NCI-H146 (cell line): ENCODE results near the gene ATP6V1E1.
"Not testable (repeated sequence)": the region's sequence is repeated elsewhere in the genome, so short reads cannot be mapped to it uniquely, and the experiment has no call there.

ENCODE experiments used
- DNase-seq: peaks from one replicate; lab custom pipeline; 2025; lab: John Stamatoyannopoulos, UW

Gene ATP6V1E1

GRCh38 chr22:17581056-17581455, 47.5 kb downstream of the ATP6V1E1 start:
- DNase-seq = no peak

- DNase-seq = no peak
Measured at GRCh38 chr22:17580441-17581031, 48.0 kb downstream of the ATP6V1E1 start.

- DNase-seq = no peak
Measured at GRCh38 chr22:17579535-17579981, 49.0 kb downstream of the ATP6V1E1 start.

DNA sequence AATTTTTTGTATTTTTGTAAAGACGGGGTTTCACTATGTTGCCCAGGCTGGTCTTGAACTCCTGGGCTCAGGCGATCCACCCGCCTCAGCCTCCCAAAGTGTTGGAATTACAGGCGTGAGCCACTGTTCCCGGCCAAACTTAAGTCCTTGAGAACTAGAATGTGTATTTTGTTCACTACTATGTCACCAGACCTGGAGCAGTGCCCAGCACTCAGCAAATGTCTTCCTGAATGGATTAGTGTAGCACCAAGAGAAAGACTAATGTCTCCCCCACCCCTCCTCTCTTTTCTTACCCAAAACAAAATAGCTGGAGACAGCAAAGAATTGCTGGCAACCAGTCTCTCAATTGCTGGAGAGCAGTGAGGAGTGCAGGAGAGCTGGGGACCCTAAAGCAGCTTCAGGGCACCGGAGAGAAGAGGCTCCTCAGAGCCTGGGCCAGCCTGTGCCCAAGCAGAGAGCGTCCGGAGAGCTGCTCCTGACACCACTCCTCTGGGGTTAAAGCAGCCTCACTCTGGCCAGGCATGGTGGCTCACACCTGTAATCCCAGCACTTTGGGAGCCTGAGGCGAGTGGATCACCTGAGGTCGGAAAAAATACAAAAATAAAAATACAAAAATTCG, 50.3 kb downstream of the ATP6V1E1 start:
- DNase-seq = no peak

- no peak for DNase-seq
Measured at GRCh38 chr22:17576470-17576869, 52.1 kb downstream of the ATP6V1E1 start.

DNA sequence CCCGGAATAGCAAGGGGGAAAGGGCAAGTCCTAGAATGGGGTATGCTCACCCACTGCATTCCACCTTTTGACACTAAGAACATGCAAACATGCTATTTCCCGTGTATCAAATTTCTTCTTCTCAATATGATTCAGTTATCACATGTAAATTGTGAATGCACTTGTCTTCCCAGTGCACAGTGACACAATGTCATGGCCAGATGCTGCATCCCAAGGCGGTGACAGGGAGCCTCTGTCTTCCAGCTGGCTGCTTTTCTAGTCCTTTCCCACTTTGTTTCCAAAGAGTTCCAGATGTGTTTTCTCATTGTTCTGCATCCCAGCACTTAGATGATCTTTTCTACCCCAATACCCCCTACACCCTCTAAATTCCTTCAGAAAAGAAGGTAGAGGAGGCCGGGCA, 52.9 kb downstream of the ATP6V1E1 start:
- DNase-seq = no peak

DNA sequence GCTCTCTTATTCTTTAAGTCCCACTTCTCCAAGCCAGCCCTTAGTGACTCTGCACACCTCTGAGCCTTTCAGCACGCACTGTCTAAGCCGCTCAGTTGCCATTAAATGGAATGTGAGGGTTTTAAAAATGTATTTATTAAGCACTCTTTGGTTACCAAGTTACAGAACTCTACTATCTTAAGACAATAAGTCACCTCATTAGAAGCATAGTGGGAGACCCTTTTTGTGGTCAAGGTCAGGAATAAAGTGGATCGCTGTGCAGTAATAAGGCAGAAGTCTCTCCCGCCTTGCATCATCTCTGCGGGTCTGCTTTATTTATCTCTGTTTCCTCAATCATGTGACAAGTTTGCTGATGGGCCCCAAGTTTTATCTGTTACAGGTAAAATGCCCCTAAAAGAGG, 53.4 kb downstream of the ATP6V1E1 start:
- DNase-seq = no peak

GRCh38 chr22:17570851-17571631, 57.5 kb downstream of the ATP6V1E1 start:
- DNase-seq = no peak

DNA sequence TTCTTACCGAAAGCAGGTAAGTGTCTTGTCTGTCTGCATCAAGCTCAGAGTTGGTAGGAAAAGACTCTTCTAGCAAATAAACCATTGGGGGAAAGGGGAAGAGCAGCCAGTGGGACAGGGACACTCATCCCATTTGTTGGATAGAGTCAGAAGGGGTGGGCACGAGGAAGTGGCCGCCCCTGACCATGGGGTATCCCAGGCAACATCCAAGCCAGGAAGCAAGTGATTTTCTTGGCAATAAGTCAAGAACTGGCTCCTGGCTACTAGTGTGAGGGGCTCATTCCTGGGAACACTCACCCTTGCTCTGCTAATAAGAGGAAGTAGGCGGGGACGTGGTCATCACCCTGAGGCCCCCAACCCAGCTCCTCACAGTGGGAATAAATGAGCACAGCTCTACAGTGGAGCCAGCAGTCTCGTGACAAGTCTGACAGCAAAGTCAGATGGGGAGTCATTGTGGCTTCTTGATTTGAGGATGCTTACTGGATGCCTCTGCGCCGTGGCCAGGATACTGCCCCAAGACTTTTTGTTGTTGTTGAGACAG, 58.5 kb downstream of the ATP6V1E1 start:
- peak; percentile 4 for DNase-seq

- DNase-seq = no peak
Measured at GRCh38 chr22:17566776-17567175, 61.8 kb downstream of the ATP6V1E1 start.

DNA sequence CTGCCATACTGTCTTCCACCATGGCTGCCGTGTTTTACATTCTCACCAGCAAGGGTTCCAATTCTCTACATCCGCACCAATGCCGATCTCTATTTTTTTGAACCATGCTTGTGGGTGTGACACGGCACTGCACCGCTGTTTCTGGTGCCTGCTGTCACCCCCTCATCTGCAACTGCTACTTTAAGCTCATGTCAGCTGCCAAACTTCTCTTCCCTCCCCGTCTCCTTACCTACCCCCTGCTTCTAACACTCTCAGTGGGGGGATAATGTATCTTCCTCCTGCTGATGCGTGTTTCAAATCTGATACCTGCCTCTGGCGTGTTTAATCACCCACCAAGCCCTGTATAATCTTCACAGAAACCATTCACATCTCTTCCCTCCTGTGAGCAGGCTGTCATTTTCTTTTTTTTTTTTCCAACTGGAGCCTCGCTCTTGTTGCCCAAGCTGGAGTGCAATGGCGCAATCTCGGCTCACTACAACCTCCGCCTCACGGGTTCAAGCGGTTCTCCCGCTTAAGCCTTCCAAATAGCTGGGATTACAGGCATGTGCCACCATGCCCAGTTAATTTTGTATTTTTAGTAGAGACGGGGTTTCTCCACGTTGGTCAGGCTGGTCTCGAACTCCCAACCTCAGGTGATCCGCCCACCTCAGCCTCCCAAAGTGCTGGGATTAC, 62.4 kb downstream of the ATP6V1E1 start:
- not testable (repeated sequence) for DNase-seq

GRCh38 chr22:17563936-17564391, 64.6 kb downstream of the ATP6V1E1 start:
- no peak for DNase-seq

DNA sequence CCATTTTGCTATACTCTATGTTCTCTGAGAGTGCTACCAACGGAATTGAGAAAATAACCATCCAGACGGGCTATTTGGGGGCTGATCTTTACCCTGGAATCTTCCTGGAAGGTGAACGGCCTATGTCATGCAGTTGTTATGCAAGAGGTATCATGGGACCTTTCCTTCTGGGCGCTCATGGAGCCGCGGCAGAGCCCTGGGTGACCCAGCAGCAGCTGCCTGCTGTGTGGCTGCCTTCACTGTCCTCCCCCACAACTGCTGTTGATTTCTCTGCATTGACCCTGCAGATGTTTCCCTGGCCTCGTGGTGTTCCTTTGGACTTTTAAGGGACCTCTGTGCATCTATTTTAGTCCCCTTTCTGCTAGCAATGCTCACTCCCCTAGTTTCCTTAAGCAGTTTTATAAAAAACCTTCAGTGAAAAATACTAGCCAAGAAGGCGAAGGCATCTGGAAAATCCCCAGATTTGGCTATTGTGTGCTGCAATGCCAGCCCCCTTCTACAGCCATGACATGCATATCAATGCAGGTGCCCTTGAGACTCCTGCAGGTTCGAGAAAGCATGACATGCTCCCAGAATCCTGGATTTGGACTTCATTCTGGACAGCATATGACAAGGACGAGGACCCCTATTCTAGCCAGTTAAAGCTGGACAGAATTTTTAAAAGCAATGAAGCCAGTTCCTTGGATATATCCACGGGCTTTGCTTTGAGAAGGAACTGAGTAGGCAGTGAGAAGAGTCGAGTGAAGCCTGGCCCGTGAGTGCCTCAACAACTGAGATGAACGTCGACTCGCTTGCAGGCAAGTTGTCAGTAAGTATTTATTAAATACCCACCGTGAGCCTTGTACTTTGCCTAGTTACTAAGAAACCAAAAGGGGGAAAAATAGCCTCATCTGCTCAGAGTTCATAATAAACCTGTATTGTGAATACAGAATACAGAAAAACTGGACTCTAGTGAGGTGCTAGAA, 65.4 kb downstream of the ATP6V1E1 start, which contains the start of gene SLC25A18:
Gene SLC25A18 (plus strand): TSS at position 593 of the 965 bp plus-strand sequence. CDS start 16,447 bp downstream, outside the sequence.
- DNase-seq = no peak

DNA sequence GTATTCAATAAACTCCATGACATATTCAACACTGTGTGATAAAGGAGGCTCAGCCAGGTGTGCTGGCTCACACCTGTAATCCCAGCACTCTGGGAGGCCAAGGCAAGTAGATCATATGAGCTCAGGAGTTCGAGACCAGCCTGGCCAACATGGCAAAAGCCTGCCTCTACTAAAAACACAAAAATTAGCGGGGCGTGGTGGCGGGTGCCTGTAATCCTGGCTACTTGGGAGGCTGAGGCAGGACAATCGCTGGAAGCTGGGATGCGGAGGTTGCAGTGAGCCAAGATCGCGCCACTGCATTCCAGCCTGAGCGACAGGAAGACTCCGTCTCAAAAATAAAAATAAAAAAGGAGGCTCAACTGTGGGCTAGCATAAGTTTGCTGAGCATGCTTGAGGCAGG, 69.4 kb downstream of the ATP6V1E1 start:
- DNase-seq = no peak

GRCh38 chr22:17554814-17555213, 73.7 kb downstream of the ATP6V1E1 start:
- DNase-seq = no peak

GRCh38 chr22:17552737-17553136, 75.8 kb downstream of the ATP6V1E1 start:
- no peak for DNase-seq

DNA sequence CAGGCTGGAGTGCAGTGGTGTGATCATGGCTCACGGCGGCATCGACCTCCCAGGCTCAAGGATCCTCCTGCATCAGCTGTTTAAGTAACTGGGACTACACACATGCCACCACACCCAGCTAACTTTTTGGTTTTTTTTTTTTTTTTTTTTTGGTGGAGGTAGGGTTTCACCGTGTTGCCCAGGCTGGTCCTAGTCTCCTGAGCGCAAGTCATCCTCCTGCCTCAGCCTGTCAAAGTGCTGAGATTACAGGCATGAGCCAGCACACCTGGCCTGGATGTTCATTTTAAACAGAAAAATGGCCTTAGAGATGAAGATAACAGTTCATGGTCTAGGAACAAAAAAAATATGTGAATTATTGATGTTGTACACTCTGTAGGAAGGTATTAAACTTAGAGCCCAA, 78.9 kb downstream of the ATP6V1E1 start:
- no peak for DNase-seq

DNA sequence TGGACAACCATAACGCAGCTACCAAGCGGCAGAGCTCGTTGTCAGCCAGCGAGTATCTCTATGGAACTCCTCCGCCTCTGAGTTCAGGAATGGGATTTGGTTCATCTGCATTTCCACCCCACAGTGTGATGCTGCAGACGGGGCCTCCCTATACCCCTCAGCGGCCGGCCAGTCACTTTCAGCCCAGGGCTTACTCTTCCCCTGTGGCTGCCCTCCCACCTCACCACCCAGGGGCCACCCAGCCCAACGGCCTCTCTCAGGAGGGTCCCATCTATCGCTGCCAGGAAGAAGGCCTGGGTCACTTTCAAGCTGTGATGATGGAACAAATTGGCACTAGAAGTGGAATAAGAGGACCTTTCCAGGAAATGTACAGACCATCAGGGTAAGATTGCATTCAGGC, 79.4 kb downstream of the ATP6V1E1 start:
- no peak for DNase-seq

DNA sequence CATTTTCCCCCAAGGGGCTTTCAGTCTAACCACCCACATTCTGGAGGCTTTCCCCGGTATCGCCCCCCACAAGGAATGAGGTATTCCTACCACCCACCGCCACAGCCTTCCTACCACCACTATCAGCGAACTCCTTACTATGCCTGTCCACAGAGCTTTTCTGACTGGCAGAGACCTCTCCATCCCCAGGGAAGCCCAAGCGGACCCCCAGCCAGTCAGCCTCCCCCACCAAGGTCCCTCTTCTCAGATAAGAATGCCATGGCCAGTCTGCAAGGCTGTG, 79.9 kb downstream of the ATP6V1E1 start:
- no peak for DNase-seq

DNA sequence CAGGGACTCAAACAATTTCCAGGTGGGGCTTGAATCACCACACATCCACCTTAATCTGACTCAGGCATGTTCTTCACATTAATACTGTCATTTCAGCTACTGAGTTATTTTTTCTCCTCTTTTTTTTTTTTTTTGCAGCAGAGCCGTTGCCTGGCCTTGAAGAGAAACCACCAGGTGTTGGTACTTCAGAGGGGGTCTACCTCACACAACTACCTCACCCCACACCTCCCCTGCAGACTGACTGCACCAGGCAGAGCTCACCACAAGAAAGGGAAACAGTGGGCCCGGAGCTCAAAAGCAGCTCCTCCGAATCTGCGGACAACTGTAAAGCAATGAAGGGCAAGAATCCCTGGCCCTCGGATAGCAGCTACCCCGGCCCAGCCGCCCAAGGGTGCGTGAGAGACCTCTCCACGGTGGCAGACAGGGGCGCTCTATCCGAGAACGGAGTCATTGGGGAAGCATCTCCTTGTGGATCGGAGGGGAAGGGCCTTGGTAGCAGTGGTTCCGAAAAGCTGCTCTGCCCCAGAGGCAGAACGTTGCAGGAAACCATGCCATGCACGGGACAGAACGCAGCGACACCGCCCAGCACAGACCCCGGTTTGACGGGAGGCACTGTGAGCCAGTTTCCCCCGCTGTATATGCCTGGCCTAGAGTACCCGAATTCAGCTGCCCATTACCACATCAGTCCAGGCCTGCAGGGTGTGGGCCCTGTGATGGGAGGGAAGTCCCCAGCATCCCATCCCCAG, 80.4 kb downstream of the ATP6V1E1 start:
- no peak for DNase-seq
